ENCODE data around the gene SLC18B1.
"Not testable (repeated sequence)": the region's sequence is repeated elsewhere in the genome, so short reads cannot be mapped to it uniquely, and the experiment has no call there.

The SLC18B1 gene

DNA sequence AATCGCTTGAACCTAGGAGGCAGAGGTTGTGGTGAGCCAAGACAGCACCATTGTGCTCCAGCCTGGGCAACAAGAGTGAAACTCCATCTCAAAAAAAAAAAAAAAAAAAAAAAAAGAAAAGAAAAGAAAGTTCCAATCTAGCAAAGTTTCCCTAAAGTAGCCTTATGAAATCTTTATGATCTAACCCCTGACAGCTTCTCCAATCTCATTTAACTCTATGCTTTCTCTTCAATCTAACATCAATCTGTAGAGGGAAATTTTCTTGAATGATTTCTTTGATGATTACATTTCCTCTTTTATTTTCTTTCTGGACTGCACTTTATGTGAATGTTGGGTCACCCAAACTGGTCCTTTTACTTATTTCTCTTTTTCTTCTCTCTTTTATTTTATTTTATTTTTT, 2.2 kb upstream of the SLC18B1 start:
- in situ Hi-C loops (cut with MboI; ENCODE audit: low sequenced_read_pairs), result no loop called here

DNA sequence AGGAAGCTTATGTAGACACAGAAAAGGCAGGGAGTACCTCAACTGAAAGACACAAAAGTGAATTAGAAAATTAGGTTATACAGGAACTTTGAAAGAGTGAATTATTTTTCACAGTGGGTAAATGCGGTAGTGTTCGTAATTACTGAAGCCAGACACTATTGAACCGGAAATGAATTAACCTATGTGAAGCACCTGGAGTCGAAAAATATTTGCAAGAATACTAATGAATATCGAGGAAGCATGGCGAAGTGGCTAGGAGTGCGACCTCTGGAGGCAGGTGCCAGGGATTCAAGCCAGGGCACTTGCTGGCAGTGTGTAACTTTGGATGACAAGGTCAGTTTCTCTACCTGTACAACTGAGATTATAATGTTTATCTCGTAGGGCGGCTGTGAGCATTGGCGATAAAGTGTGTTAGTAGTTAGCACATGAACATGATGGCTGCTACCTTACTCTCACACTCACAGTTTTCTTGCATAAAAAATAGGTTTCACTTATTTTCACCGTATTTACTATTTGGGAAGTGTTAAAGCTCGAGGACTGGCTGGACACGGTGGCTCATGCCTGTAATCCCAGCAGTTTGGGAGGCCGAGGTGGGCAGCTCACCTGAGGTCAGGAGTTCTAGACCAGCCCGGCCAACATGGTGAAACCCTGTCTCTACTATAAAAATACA, 567 bp upstream of the SLC18B1 start:
- in situ Hi-C loops (cut with MboI; ENCODE audit: low sequenced_read_pairs), result no loop called here

- in situ Hi-C loops (cut with MboI; ENCODE audit: low sequenced_read_pairs), result no loop called here
Observed at GRCh38 chr6:132795461-132795860, 3.0 kb downstream of the SLC18B1 start.

DNA sequence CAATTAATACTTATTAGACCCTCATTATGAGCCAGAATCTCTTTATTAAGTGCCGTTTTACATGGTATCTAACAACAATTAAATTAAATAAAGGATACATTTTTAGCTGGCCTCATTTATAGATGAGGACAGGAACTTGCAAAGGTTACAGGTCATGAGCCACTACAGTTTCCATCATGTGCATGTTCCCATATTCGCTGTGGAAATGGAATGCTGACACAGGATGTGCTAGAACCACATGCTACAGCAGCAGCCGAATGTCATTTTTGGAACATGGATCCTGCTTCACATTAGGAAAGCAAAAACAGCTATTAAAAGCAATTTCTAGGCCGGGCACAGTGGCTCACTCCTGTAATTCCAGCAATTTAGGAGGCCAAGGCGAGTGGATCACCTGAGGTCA, 5.9 kb downstream of the SLC18B1 start:
- in situ Hi-C loops (cut with MboI; ENCODE audit: low sequenced_read_pairs), result no loop called here

- in situ Hi-C loops (cut with MboI; ENCODE audit: low sequenced_read_pairs), result no loop called here
Observed at GRCh38 chr6:132790450-132790849, 8.0 kb downstream of the SLC18B1 start.

- in situ Hi-C loops (cut with MboI; ENCODE audit: low sequenced_read_pairs), result no loop called here
Observed at GRCh38 chr6:132789396-132789776, 9.1 kb downstream of the SLC18B1 start.

DNA sequence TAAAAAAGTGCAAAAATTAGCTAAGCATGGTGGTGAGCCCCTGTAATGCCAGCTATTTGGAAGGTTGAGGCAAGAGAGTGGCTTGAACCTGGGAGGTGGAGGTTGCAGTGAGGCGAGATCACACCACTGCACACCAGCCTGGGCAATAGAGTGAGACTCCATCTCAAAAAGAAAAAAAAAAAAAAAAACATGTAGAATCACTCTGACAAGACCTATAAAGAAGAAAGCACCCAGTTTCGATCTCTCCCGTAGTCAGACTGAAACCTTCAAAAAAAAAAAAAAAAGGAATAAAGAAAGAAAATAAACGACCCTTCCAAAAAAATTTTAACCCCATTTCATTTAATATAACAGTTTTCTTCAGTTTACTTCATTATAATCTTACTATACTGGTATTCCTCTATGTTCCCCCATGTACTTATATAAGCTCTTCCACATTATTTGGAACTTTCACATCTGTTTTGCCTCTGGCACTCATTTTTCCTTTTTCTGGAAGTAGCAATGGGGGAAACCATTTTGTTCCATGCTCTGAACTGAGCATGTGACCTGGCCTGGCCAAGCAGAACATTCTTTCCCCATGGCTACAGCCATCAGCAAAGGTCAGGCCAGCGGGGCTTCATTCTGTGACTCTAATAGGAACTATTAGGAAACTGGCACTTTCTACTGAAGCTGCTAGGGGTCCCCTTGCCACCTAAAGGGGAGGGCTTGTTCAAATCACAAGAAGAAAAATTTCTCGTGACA, 9.6 kb downstream of the SLC18B1 start:
- in situ Hi-C loops (cut with MboI; ENCODE audit: low sequenced_read_pairs), result no loop called here

DNA sequence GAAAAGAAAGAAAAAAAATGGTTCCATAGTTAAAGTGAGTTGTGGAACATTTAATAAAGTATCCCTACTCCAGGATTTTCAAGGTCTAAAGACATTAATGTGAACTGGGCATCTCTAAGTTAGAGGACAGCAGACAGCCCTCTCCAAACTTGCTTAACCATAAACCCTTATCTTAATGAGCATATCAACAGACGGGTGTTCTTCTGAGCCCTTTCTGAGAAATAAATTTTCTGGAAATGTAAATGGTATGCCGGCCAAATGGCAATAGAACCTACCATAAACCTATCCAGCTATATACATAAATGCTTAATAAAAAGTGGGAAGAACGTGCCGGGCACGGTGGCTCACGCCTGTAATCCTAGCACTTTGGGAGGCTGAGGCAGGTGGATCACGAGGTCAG, 12.5 kb downstream of the SLC18B1 start:
- in situ Hi-C loops (cut with MboI; ENCODE audit: low sequenced_read_pairs), result no loop called here

- in situ Hi-C loops (cut with MboI; ENCODE audit: low sequenced_read_pairs), result no loop called here
Observed at GRCh38 chr6:132780770-132781371, 17.6 kb downstream of the SLC18B1 start.

GRCh38 chr6:132777881-132778280, 20.6 kb downstream of the SLC18B1 start:
- in situ Hi-C loops (cut with MboI; ENCODE audit: low sequenced_read_pairs), result not testable (repeated sequence)

DNA sequence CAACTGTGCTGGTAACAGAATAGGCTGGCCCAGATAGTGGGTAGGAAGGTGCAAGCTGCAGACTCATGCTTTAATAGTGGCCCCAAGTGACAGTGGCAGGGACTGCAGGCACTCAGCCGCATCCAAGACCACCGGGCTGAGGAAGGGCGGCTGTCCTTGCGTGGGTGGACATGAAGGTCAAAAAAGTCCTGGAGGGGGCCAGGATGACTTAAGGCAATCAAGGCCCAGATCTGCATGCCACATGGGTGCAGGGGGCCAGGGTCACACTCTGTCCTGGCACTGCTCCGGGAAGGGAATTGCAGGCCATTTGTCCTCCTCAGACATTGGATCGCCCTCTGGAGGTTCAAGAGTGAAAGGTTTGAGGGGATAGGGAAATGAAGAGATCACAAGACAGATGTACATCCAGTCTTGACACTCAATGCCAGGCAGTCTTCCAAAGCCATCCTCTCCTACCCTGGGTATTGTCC, 30.4 kb downstream of the SLC18B1 start:
- in situ Hi-C loops (cut with MboI; ENCODE audit: low sequenced_read_pairs), result no loop called here

DNA sequence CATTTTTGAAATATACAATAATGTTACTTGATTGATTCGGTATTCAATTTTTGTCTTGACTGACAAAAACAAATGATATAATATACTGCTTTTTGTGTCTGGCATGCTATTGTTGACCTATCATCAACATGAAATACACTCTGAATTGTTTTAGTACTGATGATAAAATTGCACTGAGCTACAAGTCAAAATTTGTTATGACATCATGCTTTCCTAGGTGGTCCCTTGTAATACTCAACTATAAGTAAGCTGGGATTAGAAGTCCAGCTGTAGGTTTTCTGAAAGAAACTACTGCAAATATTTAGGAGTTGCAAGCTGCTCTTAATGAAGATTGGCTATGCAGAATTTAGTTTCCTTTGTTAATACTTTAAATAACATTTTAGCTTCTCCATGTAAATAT, 32.9 kb downstream of the SLC18B1 start:
- in situ Hi-C loops (cut with MboI; ENCODE audit: low sequenced_read_pairs), result no loop called here

DNA sequence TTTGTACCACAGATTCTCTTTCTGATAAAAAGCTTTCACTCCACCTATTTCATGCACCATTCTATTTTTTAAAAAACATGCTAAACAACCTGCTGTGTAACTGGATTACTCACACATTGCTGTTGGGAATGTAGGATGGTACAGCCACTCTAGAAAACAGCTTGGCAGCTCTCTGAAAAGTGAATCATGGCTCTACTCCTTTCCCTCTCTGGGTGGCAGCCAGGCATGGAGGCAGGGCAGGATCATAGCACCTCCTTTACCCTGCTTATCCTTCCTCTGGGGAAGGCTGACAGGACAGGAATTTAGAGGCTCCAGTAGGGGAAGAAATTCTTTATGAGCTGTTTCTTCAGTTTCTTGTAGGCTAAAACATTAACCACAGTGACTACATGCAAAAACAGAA, 34.1 kb downstream of the SLC18B1 start:
- in situ Hi-C loops (cut with MboI; ENCODE audit: low sequenced_read_pairs), result no loop called here

GRCh38 chr6:132763269-132763668, 35.2 kb downstream of the SLC18B1 start:
- in situ Hi-C loops (cut with MboI; ENCODE audit: low sequenced_read_pairs), result no loop called here

DNA sequence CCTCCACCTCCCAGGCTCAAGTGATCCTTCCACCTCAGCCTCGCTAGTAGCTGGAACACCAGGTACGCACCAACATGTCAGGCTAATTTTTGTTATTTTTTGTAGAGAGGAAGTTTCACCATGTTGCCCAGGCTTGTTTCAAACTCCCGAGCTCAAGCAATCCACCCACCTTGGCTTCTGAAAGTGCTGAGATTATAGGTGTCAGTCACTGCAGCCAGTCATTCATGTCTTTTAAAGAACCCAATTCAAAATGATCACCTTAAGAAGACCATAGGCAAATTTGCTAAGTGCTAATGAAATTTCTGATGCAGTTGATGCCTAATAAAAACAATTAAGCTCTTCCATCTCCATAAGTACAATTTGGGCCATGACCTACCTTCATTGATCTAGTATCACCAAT, 38.2 kb downstream of the SLC18B1 start:
- in situ Hi-C loops (cut with MboI; ENCODE audit: low sequenced_read_pairs), result no loop called here

- in situ Hi-C loops (cut with MboI; ENCODE audit: low sequenced_read_pairs), result no loop called here
Observed at GRCh38 chr6:132758689-132759088, 39.7 kb downstream of the SLC18B1 start.

DNA sequence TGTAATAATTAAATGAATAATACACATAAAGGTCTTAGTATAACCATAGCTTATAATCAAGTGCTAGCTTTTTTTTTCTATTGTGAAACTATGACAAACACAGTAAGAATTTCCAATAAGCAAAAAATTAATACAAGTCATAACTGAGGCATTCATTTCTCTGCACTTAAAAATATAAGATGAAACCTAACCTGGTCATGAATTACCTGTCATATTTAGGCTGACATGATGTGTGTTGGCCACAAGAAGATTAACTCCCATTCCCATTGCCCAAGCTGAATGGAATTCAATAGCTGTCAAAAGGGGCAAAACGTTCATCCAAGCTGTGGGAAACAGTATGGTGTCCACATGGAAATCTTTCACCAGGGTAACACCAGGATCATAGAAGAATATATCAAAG, 46.2 kb downstream of the SLC18B1 start:
- in situ Hi-C loops (cut with MboI; ENCODE audit: low sequenced_read_pairs), result no loop called here

GRCh38 chr6:132751828-132752227, 46.6 kb downstream of the SLC18B1 start:
- in situ Hi-C loops (cut with MboI; ENCODE audit: low sequenced_read_pairs), result no loop called here

GRCh38 chr6:132751306-132751705, 47.1 kb downstream of the SLC18B1 start:
- in situ Hi-C loops (cut with MboI; ENCODE audit: low sequenced_read_pairs), result no loop called here

GRCh38 chr6:132750455-132751248, 47.8 kb downstream of the SLC18B1 start:
- in situ Hi-C loops (cut with MboI; ENCODE audit: low sequenced_read_pairs), result no loop called here

GRCh38 chr6:132749111-132749510, 49.3 kb downstream of the SLC18B1 start:
- in situ Hi-C loops (cut with MboI; ENCODE audit: low sequenced_read_pairs), result no loop called here
